Measurements from ENCODE around the gene ZMYND8. TPM values are rescaled to one million over a fixed set of nuclear protein-coding genes. Genes with fewer than 3 reads are reported as not detected.
"Not testable (repeated sequence)": the region's sequence is repeated elsewhere in the genome, so short reads cannot be mapped to it uniquely, and the experiment has no call there.

Gene ZMYND8
- total and polyA plus RNA-seq, 2 experiments from 2014 or later, result 10.2 to 12.4 TPM

DNA sequence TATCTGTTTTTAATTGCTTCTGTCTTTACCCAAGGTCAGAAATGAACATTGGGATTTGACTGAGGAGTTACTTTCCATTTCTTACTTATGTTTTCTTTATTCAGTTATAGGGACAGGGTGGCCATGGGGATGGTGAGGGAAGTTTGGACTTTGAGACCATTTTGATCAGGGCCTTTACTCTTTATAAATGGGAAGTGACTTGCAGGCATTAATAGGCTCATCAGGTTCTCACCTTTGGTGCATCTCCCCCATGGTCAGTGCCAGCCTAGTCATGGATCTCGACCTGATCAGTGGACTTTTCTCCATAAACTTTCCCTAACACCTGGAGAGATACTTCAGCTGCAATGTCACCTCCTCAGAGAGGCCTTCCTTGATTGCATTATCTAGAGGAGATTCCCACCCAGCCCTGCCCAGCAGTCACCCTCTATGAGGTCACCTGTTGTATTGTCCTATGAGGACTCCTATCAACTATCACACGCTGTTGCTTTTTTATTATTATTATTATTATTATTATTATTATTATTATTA lies 16.8 kb upstream of the ZMYND8 start:
- H3K79me2 ChIP-seq (ENCODE audit: insufficient read depth), result no peaks in the 10 kb centered on the region
- no peak overlapping the region for H3K27ac ChIP-seq
- H3K4me1 ChIP-seq (ENCODE audit: insufficient read depth), result peaks cover 8% of the 10 kb centered on the region
- in situ Hi-C loops (cut with MboI), result no loop called here
- no peak overlapping the region for H3K4me3 ChIP-seq
- H3F3A ChIP-seq (ENCODE audit: insufficient read depth), result no peaks in the 10 kb centered on the region
- H4K20me1 ChIP-seq (ENCODE audit: insufficient read depth), result no peaks in the 10 kb centered on the region
- no peaks in the 10 kb centered on the region for H3K9me3 ChIP-seq (ENCODE audit: low read depth)
- no peaks in the 10 kb centered on the region for H3K9me2 ChIP-seq (ENCODE audit: insufficient read depth)
- peak overlapping the region; percentile 77; the same call in 1 of the 2 replicates for H2AFZ ChIP-seq
- TF ChIP-seq EZH2phosphoT487 (IDR thresholded peaks at IDR 0.05; ENCODE audit: insufficient read depth, low read depth) (no peak), EZH2 (IDR thresholded peaks at IDR 0.05; ENCODE audit: insufficient read depth, poor library complexity, severe bottlenecking) (no peak)
- no peak for DNase-seq
- no peak overlapping the region for H3K9ac ChIP-seq
- no peaks in the 10 kb centered on the region for H3K36me3 ChIP-seq (ENCODE audit: low read depth)
- no peak overlapping the region for H3K4me2 ChIP-seq (ENCODE audit: unreplicated experiment)
- WGBS, 2 experiments (ENCODE audit: low coverage in 1 of 2, low lambda C conversion rate in 2 of 2, missing lambda C conversion rate in 2 of 2), result 72 to 75% methylated on average over 2 of the region's 2 CpGs
- H3K27me3 ChIP-seq (replicated peaks; ENCODE audit: insufficient read depth), result no peaks in the 10 kb centered on the region

DNA sequence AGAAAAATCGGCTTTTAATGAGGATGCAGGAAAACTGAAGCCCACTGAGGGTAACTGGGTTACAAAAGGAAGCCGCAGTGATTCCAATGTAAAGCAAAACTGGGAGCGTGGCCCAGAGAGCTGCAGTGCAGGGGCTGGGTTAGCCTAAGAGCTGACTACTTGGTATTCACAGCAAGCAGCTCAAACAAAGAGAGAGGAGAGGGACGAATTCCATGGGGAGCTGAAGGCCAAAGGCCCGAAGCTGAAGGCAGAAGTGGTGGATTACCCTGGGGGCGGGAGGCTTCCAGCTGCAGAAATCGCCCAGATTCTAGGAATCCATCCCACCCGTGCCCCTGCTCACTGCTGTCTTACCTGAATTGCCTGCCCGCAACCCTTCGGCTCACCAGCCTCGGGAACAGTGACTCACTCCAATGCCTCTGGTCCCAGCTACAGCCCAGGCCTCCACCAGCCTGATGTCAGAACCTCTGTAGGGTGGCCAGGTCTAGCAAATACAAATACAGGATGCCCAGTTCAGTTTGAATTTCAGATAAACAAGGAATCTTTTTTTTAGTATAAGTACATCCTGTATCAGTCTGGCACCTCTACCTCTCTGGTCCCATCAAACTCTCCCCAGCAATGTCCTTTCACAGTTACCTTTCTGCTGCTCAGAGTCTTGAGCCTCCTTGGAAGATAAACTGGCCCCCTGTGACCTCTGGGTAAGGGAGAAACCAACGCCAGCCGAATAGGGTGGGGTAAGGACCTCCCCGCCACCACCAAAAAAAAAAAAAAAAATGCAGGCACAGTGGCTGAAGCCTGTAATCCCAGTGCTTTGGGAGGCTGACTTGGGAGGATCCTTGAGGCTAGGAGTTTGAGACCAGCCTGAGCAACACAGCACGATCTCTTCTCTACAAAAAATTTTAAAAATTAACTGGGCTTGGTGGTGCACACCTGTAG lies 14.6 kb upstream of the ZMYND8 start:
- no peaks in the 10 kb centered on the region for H3K79me2 ChIP-seq (ENCODE audit: insufficient read depth)
- no peak overlapping the region for H3K4me2 ChIP-seq (ENCODE audit: unreplicated experiment)
- H3K9me3 ChIP-seq (ENCODE audit: low read depth), result no peaks in the 10 kb centered on the region
- no peaks in the 10 kb centered on the region for H3F3A ChIP-seq (ENCODE audit: insufficient read depth)
- no peak overlapping the region for H3K4me3 ChIP-seq
- no peaks in the 10 kb centered on the region for H3K9me2 ChIP-seq (ENCODE audit: insufficient read depth)
- no peaks in the 10 kb centered on the region for H3K36me3 ChIP-seq (ENCODE audit: low read depth)
- no peak overlapping the region for H3K9ac ChIP-seq
- H3K27ac ChIP-seq, result no peak overlapping the region
- TF ChIP-seq EZH2phosphoT487 (IDR thresholded peaks at IDR 0.05; ENCODE audit: insufficient read depth, low read depth) (no peak), EZH2 (IDR thresholded peaks at IDR 0.05; ENCODE audit: insufficient read depth, poor library complexity, severe bottlenecking) (no peak)
- no peak for DNase-seq
- no peaks in the 10 kb centered on the region for H4K20me1 ChIP-seq (ENCODE audit: insufficient read depth)
- peaks cover 8% of the 10 kb centered on the region for H3K4me1 ChIP-seq (ENCODE audit: insufficient read depth)
- H3K27me3 ChIP-seq (replicated peaks; ENCODE audit: insufficient read depth), result no peaks in the 10 kb centered on the region
- 88 to 89% methylated on average over 15 of the region's 15 CpGs for WGBS, 2 experiments (ENCODE audit: low coverage in 1 of 2, low lambda C conversion rate in 2 of 2, missing lambda C conversion rate in 2 of 2)
- in situ Hi-C loops (cut with MboI), result no loop called here
- no peak overlapping the region for H2AFZ ChIP-seq

DNA sequence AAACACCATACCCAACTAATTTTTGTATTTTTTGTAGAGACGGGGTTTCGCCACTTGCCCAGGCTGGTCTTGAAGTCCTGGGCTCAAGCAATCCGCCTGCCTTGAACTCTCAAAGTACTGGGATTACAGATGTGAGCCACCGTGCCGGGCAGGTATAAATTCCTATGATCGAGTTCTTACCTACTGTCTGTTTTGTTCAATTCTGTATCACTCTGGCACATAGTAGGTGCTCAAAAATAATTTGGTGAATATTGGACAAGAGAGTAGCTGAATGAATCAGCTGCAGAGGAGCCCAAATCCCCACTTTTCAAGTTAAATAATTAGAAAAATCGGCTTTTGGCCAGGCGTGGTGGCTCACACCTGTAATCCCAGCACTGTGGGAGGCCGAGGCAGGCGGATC lies 13.7 kb upstream of the ZMYND8 start:
- no peak for DNase-seq
- Histone ChIP-seq H2AFZ (no peak overlapping the region), H3K27me3 (replicated peaks; ENCODE audit: insufficient read depth) (no peaks in the 10 kb centered on the region), H3K4me2 (ENCODE audit: unreplicated experiment) (no peak overlapping the region), H3K9ac (no peak overlapping the region), H3K9me2 (ENCODE audit: insufficient read depth) (no peaks in the 10 kb centered on the region), H3K4me3 (no peak overlapping the region), H3K79me2 (ENCODE audit: insufficient read depth) (no peaks in the 10 kb centered on the region), H3F3A (ENCODE audit: insufficient read depth) (no peaks in the 10 kb centered on the region), H4K20me1 (ENCODE audit: insufficient read depth) (no peaks in the 10 kb centered on the region), H3K27ac (no peak overlapping the region), H3K9me3 (ENCODE audit: low read depth) (no peaks in the 10 kb centered on the region), H3K4me1 (ENCODE audit: insufficient read depth) (peaks cover 8% of the 10 kb centered on the region), H3K36me3 (ENCODE audit: low read depth) (no peaks in the 10 kb centered on the region)
- in situ Hi-C loops (cut with MboI), result no loop called here
- TF ChIP-seq EZH2phosphoT487 (IDR thresholded peaks at IDR 0.05; ENCODE audit: insufficient read depth, low read depth) (no peak), EZH2 (IDR thresholded peaks at IDR 0.05; ENCODE audit: insufficient read depth, poor library complexity, severe bottlenecking) (no peak)
- 96 to 98% methylated on average over 10 of the region's 10 CpGs for WGBS, 2 experiments (ENCODE audit: low coverage in 1 of 2, low lambda C conversion rate in 2 of 2, missing lambda C conversion rate in 2 of 2)

DNA sequence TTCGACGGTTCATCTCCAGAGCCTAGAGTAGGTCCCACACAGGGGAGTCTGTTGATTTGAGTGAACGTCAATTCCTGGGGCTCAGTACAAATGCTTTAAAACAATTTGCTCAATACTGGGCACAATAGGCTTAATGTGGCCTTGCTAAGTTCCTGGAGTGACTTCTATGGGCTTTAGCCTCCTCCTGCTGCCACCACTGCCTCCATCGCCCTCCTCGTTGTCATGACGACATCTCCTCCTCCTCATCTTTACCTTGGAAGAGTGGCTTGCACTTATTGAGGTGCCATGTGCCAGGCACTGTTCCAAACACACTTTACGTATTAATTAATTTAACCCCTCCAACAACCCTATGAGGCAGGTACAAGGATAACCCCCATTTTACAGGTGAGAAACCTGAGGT lies 11.8 kb upstream of the ZMYND8 start:
- no peak overlapping the region for H3K9ac ChIP-seq
- TF ChIP-seq EZH2phosphoT487 (IDR thresholded peaks at IDR 0.05; ENCODE audit: insufficient read depth, low read depth) (no peak), EZH2 (IDR thresholded peaks at IDR 0.05; ENCODE audit: insufficient read depth, poor library complexity, severe bottlenecking) (no peak)
- no peak overlapping the region for H3K27ac ChIP-seq
- peaks cover 8% of the 10 kb centered on the region for H3K4me1 ChIP-seq (ENCODE audit: insufficient read depth)
- H3K27me3 ChIP-seq (replicated peaks; ENCODE audit: insufficient read depth), result no peaks in the 10 kb centered on the region
- no peak overlapping the region for H3K4me3 ChIP-seq
- WGBS, 2 experiments (ENCODE audit: low coverage in 1 of 2, low lambda C conversion rate in 2 of 2, missing lambda C conversion rate in 2 of 2), result 88 to 92% methylated on average over 7 of the region's 7 CpGs
- H3K9me3 ChIP-seq (ENCODE audit: low read depth), result no peaks in the 10 kb centered on the region
- H3F3A ChIP-seq (ENCODE audit: insufficient read depth), result no peaks in the 10 kb centered on the region
- DNase-seq, result no peak
- no peaks in the 10 kb centered on the region for H3K36me3 ChIP-seq (ENCODE audit: low read depth)
- H2AFZ ChIP-seq, result no peak overlapping the region
- H3K4me2 ChIP-seq (ENCODE audit: unreplicated experiment), result no peak overlapping the region
- H3K9me2 ChIP-seq (ENCODE audit: insufficient read depth), result no peaks in the 10 kb centered on the region
- in situ Hi-C loops (cut with MboI), result no loop called here
- no peaks in the 10 kb centered on the region for H4K20me1 ChIP-seq (ENCODE audit: insufficient read depth)
- H3K79me2 ChIP-seq (ENCODE audit: insufficient read depth), result no peaks in the 10 kb centered on the region

DNA sequence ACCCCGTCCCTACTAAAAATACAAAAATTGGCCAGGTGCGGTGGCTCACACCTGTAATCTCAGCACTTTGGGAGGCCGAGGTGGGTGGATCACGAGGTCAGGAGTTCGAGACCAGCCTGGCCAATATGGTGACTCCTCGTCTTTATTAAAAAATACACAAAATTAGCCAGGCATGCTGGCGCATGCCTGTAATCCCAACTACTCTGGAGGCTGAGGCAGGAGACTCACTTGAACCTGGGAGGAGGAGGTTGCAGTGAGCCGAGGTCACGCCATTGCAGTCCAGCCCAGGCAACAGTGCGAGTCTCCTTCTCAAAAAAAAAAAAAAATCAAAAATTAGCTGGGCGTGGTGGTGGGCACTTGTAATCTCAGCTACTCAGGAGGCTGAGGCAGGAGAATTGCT lies 9.8 kb upstream of the ZMYND8 start:
- H3K27ac ChIP-seq; in situ Hi-C loops (cut with MboI); H3K4me3 ChIP-seq; H3K9me3 ChIP-seq (ENCODE audit: low read depth); H3K9ac ChIP-seq; H3F3A ChIP-seq (ENCODE audit: insufficient read depth); H2AFZ ChIP-seq; H3K36me3 ChIP-seq (ENCODE audit: low read depth); H3K27me3 ChIP-seq (replicated peaks; ENCODE audit: insufficient read depth); H3K79me2 ChIP-seq (ENCODE audit: insufficient read depth); H4K20me1 ChIP-seq (ENCODE audit: insufficient read depth); H3K4me2 ChIP-seq (ENCODE audit: unreplicated experiment); H3K4me1 ChIP-seq (ENCODE audit: insufficient read depth); H3K9me2 ChIP-seq (ENCODE audit: insufficient read depth); DNase-seq: not testable (repeated sequence)
- 94 to 95% methylated on average over 11 of the region's 11 CpGs for WGBS, 2 experiments (ENCODE audit: low coverage in 1 of 2, low lambda C conversion rate in 2 of 2, missing lambda C conversion rate in 2 of 2)

Measured in GM23248 (cell line).